IPS-NIHi11 (cell line): Measurements from ENCODE around the gene KRT4.
"Not testable (repeated sequence)": the region's sequence is repeated elsewhere in the genome, so short reads cannot be mapped to it uniquely, and the experiment has no call there.

Experiments used
- DNase-seq: peaks from one replicate; pipeline ENCODE4 v3.0.0; 2012; ENCODE audit warnings: mixed read lengths, low spot score

KRT4 gene

GRCh38 chr12:52807544-52808470, 6.1 kb downstream of the KRT4 start:
- DNase-seq: no peak

DNA sequence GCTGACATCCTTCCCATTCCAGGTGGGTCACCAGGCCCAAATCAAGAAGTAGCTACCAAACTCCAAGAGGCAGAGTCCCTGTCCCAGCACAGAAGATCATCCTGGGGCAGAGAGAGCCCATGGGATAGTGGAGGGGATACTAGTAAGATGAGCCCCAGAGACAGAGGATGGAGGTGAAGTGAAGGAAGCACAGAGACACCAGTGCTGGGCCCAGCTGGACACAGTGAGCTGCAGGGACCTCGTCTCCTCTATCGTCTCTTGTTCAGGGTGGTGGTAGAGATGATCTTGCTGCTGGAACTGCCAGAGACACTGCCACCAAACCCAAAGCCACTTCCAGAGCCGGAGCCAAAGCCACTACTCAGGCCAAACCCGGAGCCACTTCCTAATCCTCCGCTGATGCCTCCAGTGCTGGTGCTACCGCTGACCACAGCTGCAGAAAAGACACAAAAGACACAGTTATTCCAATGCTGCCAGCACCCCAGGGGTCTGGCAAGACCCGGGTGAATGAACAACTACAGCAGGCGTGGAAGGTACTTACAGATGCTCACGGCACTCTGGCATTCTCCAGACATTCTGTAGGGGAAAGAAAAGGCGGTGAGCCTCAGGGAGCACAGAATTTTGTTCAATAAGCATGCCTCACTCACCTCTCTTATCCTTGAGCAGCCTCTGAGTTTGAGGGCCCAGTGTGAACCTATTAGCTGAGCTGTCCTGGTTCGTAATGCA, 6.9 kb downstream of the KRT4 start:
- no peak for DNase-seq

GRCh38 chr12:52806169-52806811, 7.6 kb downstream of the KRT4 start:
- DNase-seq: no peak

GRCh38 chr12:52805739-52806138, 8.2 kb downstream of the KRT4 start:
- DNase-seq: no peak

- peak; percentile 84 for DNase-seq
Observed at GRCh38 chr12:52805000-52805399, 8.9 kb downstream of the KRT4 start.

DNA sequence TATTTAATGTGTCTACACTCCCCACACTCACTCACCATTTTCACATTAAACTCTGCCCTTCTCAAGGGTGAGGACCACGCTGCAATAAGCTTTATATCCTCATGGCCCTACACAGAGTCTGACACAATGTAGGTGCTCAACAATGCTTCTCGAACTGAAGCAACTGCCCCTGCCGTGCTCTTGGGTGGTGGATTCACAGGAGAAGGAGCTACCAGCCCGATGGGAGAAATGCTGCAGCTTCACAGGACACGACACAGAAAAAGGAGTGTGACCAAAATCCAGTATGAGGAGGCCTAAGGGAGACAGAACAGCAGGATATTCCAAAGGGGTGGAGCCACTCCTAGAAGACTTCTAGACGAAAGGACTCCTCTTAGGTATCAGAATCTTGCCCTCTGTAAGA, 11.5 kb downstream of the KRT4 start:
- no peak for DNase-seq

DNA sequence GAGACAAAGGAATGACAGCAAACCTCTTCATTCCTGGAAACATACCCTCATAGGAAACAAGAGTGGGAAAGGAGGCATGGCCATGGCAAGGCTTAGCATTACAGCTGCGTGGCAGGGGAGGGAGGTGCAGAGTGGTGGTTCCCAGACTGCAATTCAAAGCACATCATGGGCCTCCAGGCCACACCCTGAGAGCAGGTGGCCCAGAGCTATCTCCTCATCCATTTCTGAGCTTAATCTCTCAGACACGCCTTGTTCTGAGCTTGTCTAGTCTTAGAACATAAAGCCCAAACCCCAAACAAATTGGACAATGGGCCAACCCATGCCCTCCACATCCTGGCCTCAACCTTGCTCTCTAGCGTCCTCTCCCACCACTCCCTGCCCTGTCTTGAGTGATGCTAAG, 12.1 kb downstream of the KRT4 start:
- DNase-seq: no peak

GRCh38 chr12:52800259-52800917, 13.5 kb downstream of the KRT4 start:
- no peak for DNase-seq

DNA sequence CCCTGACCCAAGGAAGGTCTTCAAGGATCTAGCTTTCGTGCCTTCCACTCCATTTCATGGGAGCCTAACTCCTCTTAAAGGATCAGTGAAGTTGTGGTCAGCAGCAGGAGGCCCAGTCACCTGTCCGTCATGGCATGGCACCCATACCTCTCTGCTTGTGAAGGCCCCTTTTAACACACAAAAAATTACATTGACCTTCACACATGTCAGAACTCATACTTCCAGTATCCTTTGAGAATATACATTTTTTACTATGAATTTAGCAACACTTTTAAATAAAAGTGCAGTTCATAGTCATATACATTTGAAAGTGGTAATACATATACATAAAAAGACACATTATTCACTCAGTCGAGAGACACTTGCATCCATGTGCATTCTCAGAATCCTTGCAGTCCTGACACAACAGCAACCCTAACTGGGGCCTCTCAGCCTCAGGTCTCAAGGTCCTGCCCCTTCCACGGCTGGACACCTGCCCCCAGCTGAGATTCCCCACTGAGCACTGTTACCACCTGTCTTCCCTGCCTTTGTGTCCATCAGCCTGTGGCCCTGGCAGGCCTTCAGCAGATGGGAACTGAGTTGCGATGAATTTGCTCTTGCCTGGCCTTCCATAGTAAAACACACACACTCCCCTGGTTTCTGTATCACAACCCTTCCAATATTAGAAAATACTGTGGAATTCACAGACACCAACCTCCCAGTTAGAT, 14.3 kb downstream of the KRT4 start:
- no peak for DNase-seq

DNA sequence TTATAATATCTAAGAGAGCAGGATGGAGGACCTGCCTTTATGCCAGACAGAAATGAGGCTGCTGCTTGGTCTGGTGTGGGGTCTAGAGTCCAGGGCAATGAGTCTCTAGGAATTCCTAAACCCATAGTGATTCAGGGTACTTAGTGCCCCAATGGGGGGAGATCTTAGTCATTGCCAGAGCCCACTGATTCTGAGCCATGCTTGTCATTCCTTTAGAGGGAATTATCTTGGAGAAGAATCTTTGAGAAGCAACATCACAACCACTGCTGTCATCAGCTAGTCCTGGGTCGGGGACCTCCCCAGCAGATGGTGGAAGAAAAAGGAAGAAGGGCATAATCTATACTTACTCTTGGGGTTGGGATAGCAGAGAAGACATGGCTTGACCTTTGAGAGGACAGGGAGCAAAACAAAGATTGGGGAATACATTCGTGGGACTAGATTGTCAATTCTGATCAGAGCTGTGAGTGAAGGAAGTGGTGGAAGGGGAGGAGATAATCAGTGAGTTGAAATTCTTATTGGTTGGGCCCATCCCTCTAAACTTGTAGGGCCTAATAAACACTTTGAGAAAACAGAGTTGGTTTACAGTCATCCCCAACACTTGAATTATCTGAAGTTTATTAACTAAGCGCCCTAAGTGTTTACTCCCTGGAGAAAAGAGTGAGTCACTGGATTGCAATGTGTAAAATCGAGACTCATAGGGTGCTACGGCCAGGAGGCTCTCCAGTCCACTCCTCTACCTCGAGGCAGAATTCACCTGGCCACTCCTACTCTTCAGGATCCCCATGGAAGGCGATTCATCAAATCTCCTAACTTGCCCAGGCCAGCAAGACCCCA, 15.0 kb downstream of the KRT4 start:
- DNase-seq: no peak

- DNase-seq: no peak
Observed at GRCh38 chr12:52798003-52798670, 15.8 kb downstream of the KRT4 start.

- no peak for DNase-seq
Observed at GRCh38 chr12:52797529-52797894, 16.4 kb downstream of the KRT4 start.

- DNase-seq: no peak
Observed at GRCh38 chr12:52796839-52797528, 16.9 kb downstream of the KRT4 start.

- no peak for DNase-seq
Observed at GRCh38 chr12:52796429-52796794, 17.5 kb downstream of the KRT4 start.

GRCh38 chr12:52795694-52796428, 18.1 kb downstream of the KRT4 start, which contains the start of gene KRT3:
Gene KRT3 (minus strand): TSS chr12:52796117. CDS start chr12:52796042, 75 bp downstream.
- DNase-seq: no peak

DNA sequence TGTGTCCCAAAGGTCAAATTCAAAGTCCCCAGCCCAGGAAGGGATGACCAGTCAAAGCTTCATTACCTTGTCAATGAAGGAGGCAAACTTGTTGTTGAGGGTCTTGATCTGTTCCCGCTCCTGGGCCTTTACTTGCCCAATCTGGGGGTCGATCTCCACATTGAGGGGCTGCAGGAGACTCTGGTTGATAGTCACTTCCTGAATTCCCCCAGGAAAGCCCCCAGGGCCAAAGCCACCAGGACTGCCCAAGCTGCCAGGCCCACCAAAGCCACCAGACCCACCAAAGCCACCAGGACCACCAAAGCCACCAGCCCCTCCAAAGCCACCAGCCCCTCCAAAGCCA, 18.6 kb downstream of the KRT4 start:
- not testable (repeated sequence) for DNase-seq

DNA sequence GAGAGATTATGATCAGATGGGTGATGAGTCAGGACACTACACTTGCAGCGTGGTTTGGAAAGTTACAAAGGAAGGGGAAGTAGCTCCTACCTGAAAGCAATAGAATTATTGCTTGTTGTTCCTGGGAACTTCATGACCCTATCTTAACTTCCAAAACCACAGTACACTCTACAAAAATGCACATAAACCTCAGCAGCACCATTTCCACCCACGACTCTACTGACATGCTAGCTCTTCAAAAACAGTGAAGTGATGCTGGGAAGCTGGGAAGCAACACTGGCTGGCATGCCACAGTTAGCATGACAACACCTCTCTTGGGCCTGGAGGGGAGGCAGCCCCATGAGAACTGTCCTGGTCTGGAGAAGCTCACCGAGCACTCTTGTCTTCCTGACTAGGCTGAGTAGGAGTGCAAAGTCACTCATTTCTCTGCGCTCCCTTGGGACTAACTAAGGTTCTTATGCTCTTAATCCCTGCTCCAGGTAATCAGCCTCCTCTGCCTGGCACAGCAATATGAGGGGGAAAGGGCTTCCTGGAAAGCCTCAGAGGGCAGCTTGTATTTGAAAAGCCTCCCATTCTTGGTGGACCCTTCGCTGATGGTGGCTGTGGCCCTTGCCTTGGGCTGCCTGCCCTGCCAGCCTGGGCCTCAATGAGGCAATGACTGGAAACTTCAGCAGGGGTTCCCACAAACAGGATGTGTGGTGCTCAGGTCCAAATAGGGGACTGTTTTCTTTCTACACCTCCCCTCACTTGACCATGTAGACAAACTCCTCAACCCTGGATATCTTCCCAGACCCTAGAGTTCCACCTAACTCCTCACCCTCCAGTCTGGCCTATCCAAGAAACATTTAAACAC, 19.2 kb downstream of the KRT4 start:
- no peak for DNase-seq
